Small intestine (tissue), 7 donors: ENCODE measurements around the gene RTP5. TPM values are rescaled to one million over a fixed set of nuclear protein-coding genes. Genes with fewer than 3 reads are reported as not detected.
"Not testable (repeated sequence)": the region's sequence is repeated elsewhere in the genome, so short reads cannot be mapped to it uniquely, and the experiment has no call there.

Source experiments
- DNase-seq, 2 donors: peaks; one replicate each; pipeline versions ENCODE4 v3.0.0 to v3.0.0-alpha.2; 2013
- FAIRE-seq: peaks from 2 replicates; lab custom pipeline; 2012; peaks lifted over from hg19 to GRCh38; lab: Jason Lieb, UNC
- H3K27ac ChIP-seq, 3 donors: one replicate each; pipeline ENCODE4 v1.5.1; 2013; ENCODE audit warnings: low read length in 2 of 3, mild to moderate bottlenecking in 2 of 3, control low read depth in 1 of 3, inconsistent platforms in 1 of 3, low read depth in 1 of 3, moderate library complexity in 1 of 3
- H3K27me3 ChIP-seq, 3 donors: one replicate each; pipeline ENCODE4 v1.6.1; 2013; ENCODE audit warnings: low read length in 3 of 3, inconsistent platforms in 1 of 3; ENCODE audit not compliant: control insufficient read depth in 3 of 3, insufficient read depth in 3 of 3
- H3K36me3 ChIP-seq, 3 donors: one replicate each; pipeline ENCODE4 v1.6.1; 2013; ENCODE audit warnings: low read length in 3 of 3, inconsistent platforms in 1 of 3, low read depth in 1 of 3, mild to moderate bottlenecking in 1 of 3, moderate library complexity in 1 of 3; ENCODE audit not compliant: control insufficient read depth in 3 of 3, insufficient read depth in 2 of 3
- H3K4me1 ChIP-seq, 3 donors: one replicate each; pipeline ENCODE4 v1.6.1; 2013; ENCODE audit warnings: low read length in 2 of 3, inconsistent platforms in 1 of 3, low read depth in 1 of 3, mild to moderate bottlenecking in 1 of 3, moderate library complexity in 1 of 3; ENCODE audit not compliant: control insufficient read depth in 3 of 3, insufficient read depth in 2 of 3
- H3K4me3 ChIP-seq, 3 donors: one replicate each; pipeline ENCODE4 v1.5.1; 2013; ENCODE audit warnings: low read length in 3 of 3, control low read depth in 1 of 3, inconsistent platforms in 1 of 3, low read depth in 1 of 3, mild to moderate bottlenecking in 1 of 3, moderate library complexity in 1 of 3
- H3K9me3 ChIP-seq, 2 donors: one replicate each; pipeline ENCODE4 v1.6.1; 2013; ENCODE audit warnings: low read depth in 1 of 2, low read length in 1 of 2; ENCODE audit not compliant: control insufficient read depth in 2 of 2, insufficient read depth in 1 of 2
- WGBS, 3 donors: extraction: QIAGEN DNeasy Blood & Tissue Kit; methylation state at CpG; one replicate each; pipeline ENCODE4 v1.1.7; 2013; 5-methylcytosine and 5-hydroxymethylcytosine counted together
- polyA plus RNA-seq, 4 donors: library from polyadenylated mRNA; stranded (reverse) in 3 of 4; unstranded in 1 of 4; fragments of 200-250 nt in 3 of 4; fragments of 120-200 nt in 1 of 4; gene quantifications; one replicate each; pipeline versions ENCODE4 v1.2.1 to v1.2.3, GENCODE V29; 2013
- donor health status: healthy with polysubstance abuse.
- donor health status: control.
- donor health status: control.
- donor health status: Bipolar disorder and iron deficiency.
- donor health status: healthy.

The RTP5 gene
- polyA plus RNA-seq, 4 donors, result 0.04 TPM; not detected in 3

DNA sequence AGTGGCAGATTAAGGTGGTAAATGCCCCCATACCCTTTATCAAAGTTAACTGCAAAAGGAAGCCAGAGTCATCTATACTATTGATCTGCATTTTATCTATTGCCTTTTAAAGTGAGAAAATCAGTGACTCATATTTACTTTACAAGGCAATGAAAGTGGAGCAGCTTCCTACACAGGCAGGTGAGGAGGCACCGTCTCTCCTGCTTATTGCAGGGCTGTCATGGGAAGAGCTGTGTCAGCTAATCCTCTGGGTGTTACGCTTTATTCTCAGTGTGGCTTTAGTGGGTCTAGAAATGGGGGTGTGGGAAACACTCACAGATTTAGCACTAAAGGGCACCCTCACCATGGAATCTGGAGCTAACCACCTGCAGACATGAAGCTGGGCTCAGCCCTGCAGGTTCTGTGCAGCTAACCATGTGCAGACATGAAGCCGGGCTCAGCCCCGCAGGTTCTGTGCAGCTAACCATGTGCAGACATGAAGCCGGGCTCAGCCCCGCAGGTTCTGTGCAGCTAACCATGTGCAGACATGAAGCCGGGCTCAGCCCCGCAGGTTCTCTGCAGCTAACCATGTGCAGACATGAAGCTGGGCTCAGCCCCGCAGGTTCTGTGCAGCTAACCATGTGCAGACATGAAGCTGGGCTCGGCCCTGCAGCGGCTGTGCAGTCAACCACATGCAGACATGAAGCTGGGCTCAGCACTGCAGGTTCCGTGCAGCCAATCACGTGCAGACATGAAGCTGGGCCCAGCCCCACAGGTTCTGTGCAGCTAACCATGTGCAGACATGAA, 53.5 kb downstream of the RTP5 start:
- not testable (repeated sequence) for H3K27me3 ChIP-seq, DNase-seq, H3K4me1 ChIP-seq, H3K27ac ChIP-seq, FAIRE-seq, H3K36me3 ChIP-seq, H3K9me3 ChIP-seq, H3K4me3 ChIP-seq
- WGBS, 3 donors, result 72 to 74% (median 73%) methylated on average over 12 to 13 of the region's 13 CpGs

Other genes with a start within 250 kb of the RTP5 start
- 100 to 1,000 TPM in 1 of 4 donors, 10 to 100 TPM in 3; 35.4 to 101 (median 71.5) TPM for gene THAP4, start 232.6 kb upstream of the RTP5 start, polyA plus RNA-seq
- gene ATG4B, start 232.0 kb upstream of the RTP5 start, polyA plus RNA-seq, result 100 to 1,000 TPM in 1 of 4 donors, 10 to 100 TPM in 3; 44.2 to 196 (median 85.0) TPM
- 10 to 100 TPM; 14.3 to 59.3 (median 19.1) TPM for gene DTYMK, start 182.9 kb upstream of the RTP5 start, polyA plus RNA-seq
- 10 to 100 TPM; 20.3 to 44.5 (median 35.4) TPM for gene ING5, start 167.7 kb upstream of the RTP5 start, polyA plus RNA-seq
- 10 to 100 TPM; 19.6 to 57.5 (median 33.5) TPM for gene D2HGDH, start 135.1 kb upstream of the RTP5 start, polyA plus RNA-seq
- under 1 TPM in 2 of 4 donors, not detected in 2; 0.03 to 0.04 TPM for gene GAL3ST2, start 92.9 kb upstream of the RTP5 start, polyA plus RNA-seq
- 100 to 1,000 TPM in 1 of 4 donors, 10 to 100 TPM in 1, 1 to 10 TPM in 1, under 1 TPM in 1; 0.65 to 102 (median 42.8) TPM for gene NEU4, start 60.5 kb upstream of the RTP5 start, polyA plus RNA-seq
- 1 to 10 TPM in 1 of 4 donors, under 1 TPM in 2, not detected in 1; 0.27 to 1.2 (median 0.27) TPM for gene PDCD1, start 10.8 kb upstream of the RTP5 start, polyA plus RNA-seq